H1 (cell line): ENCODE results near the gene RHOC. TPM values are rescaled to one million over a fixed set of nuclear protein-coding genes. Genes with fewer than 3 reads are reported as not detected.
A peak's percentile ranks its signal among the peaks of the same experiment; 100 is the strongest.

Experiments
- CTCF ChIA-PET: fragments of 300-600 bp; sonication (Branson Sonifier 250); formaldehyde crosslinking; loops from one replicate; lab custom pipeline; 2021; ENCODE audit not compliant: partially characterized antibody; lab: Charles Lee
- POLR2A ChIA-PET: fragments of 300-600 bp; sonication (Branson Sonifier 250); formaldehyde crosslinking; loops from one replicate; lab custom pipeline; 2021; ENCODE audit warnings: inconsistent platforms; ENCODE audit not compliant: partially characterized antibody; lab: Charles Lee
- DNase-seq, 2 experiments: peaks; one replicate each; pipeline versions ENCODE4 v3.0.0 to v3.0.0-alpha.2; 2010 to 2022; ENCODE audit warnings: low spot score in 2 of 2, low read depth in 1 of 2, mixed read lengths in 1 of 2
- FAIRE-seq: peaks from 2 replicates; lab custom pipeline; 2011; peaks lifted over from hg19 to GRCh38; lab: Jason Lieb, UNC
- H2AFZ ChIP-seq: 2 replicates; pipeline ENCODE4 v1.8.1; 2012; ENCODE audit warnings: low read length, inconsistent platforms
- H2AK5ac ChIP-seq: 2 replicates; pipeline ENCODE4 v1.6.1; 2013; ENCODE audit warnings: low read depth, low read length
- H2BK120ac ChIP-seq: replicated peaks from 2 replicates; pipeline ENCODE3; 2013; ENCODE audit warnings: low read depth, low read length, inconsistent platforms
- H2BK12ac ChIP-seq: 2 replicates; pipeline ENCODE4 v1.6.1; 2013; ENCODE audit warnings: low read depth, low read length
- H2BK15ac ChIP-seq: 2 replicates; pipeline ENCODE4 v1.6.1; 2013; ENCODE audit warnings: low read length
- H2BK20ac ChIP-seq: 2 replicates; pipeline ENCODE4 v1.6.1; 2013; ENCODE audit warnings: low read length
- H2BK5ac ChIP-seq: 2 replicates; pipeline ENCODE4 v1.6.1; 2013; ENCODE audit warnings: low read depth, low read length
- H3K14ac ChIP-seq: 2 replicates; pipeline ENCODE4 v1.6.1; 2013; ENCODE audit warnings: inconsistent platforms; ENCODE audit not compliant: insufficient read length
- H3K18ac ChIP-seq: 2 replicates; pipeline ENCODE4 v1.6.1; 2013; ENCODE audit warnings: low read length; ENCODE audit errors: extremely low read depth
- H3K23ac ChIP-seq: 2 replicates; pipeline ENCODE4 v1.6.1; 2013; ENCODE audit warnings: inconsistent platforms; ENCODE audit not compliant: insufficient read length
- H3K23me2 ChIP-seq: 2 replicates; pipeline ENCODE4 v1.6.1; 2013; ENCODE audit warnings: low read depth, low read length
- H3K27ac ChIP-seq: 2 replicates; pipeline ENCODE4 v1.6.1; 2011; ENCODE audit warnings: low read depth, low read length, inconsistent platforms
- H3K27me3 ChIP-seq, 4 experiments: replicated peaks in 1 of 4; 1 replicate in 1 of 4; 2 replicates in 3 of 4; pipeline versions ENCODE4 v1.6.1 to v1.8.1; 2011 to 2013; ENCODE audit warnings: low read length in 3 of 4, mild to moderate bottlenecking in 3 of 4, inconsistent platforms in 2 of 4, mixed read lengths in 2 of 4, moderate library complexity in 1 of 4; ENCODE audit not compliant: control insufficient read depth in 3 of 4, insufficient read depth in 3 of 4; ENCODE audit errors: extremely low read depth in 1 of 4
- H3K36me3 ChIP-seq, 4 experiments: 2 replicates each; pipeline versions ENCODE4 v1.6.1 to v1.8.1; 2011 to 2013; ENCODE audit warnings: mild to moderate bottlenecking in 4 of 4, low read length in 3 of 4, moderate library complexity in 2 of 4, control low read depth in 1 of 4, inconsistent platforms in 1 of 4; ENCODE audit not compliant: insufficient read depth in 4 of 4, control insufficient read depth in 2 of 4
- H3K4ac ChIP-seq: replicated peaks from 2 replicates; pipeline ENCODE3; 2013; ENCODE audit warnings: low read length, low read depth, mixed read lengths, inconsistent platforms; ENCODE audit not compliant: insufficient read length
- H3K4me1 ChIP-seq, 4 experiments: replicated peaks in 1 of 4; 1 replicate in 1 of 4; 2 replicates in 3 of 4; pipeline versions ENCODE4 v1.6.1 to v1.8.1; 2011 to 2013; ENCODE audit warnings: low read length in 3 of 4, inconsistent platforms in 2 of 4, mixed read lengths in 1 of 4; ENCODE audit not compliant: insufficient read depth in 4 of 4, control insufficient read depth in 3 of 4
- H3K4me2 ChIP-seq, 2 experiments: 2 replicates each; pipeline versions ENCODE4 v1.6.1 to v1.8.1; 2011 to 2013; ENCODE audit warnings: low read depth in 2 of 2, low read length in 2 of 2, control low read depth in 1 of 2, inconsistent platforms in 1 of 2, mild to moderate bottlenecking in 1 of 2; ENCODE audit not compliant: insufficient read depth in 1 of 2
- H3K4me3 ChIP-seq, 4 experiments: fragments of 200-600, 300-600 bp in 1 of 4; sonication (generic), shearing (Covaris generic), sonication (Bioruptor Twin) in 1 of 4; 2 replicates each; pipeline versions ENCODE4 v1.5.1 to v1.8.1; 2011 to 2016; ENCODE audit warnings: low read length in 4 of 4, low read depth in 3 of 4, control low read depth in 2 of 4, inconsistent platforms in 2 of 4, mild to moderate bottlenecking in 2 of 4, mixed read lengths in 1 of 4, moderate library complexity in 1 of 4; ENCODE audit not compliant: insufficient read depth in 2 of 4; ENCODE audit errors: extremely low read depth in 1 of 4
- H3K56ac ChIP-seq: replicated peaks from 2 replicates; pipeline ENCODE3; 2013; ENCODE audit warnings: low read depth, mild to moderate bottlenecking, mixed read lengths, low read length, inconsistent platforms; ENCODE audit not compliant: insufficient read length
- H3K79me1 ChIP-seq: 2 replicates; pipeline ENCODE4 v1.6.1; 2013; ENCODE audit warnings: low read depth, low read length, control low read depth
- H3K79me2 ChIP-seq, 2 experiments: 2 replicates each; pipeline versions ENCODE4 v1.6.1 to v1.8.1; 2012 to 2013; ENCODE audit warnings: low read length in 2 of 2, mild to moderate bottlenecking in 2 of 2, inconsistent platforms in 1 of 2; ENCODE audit not compliant: insufficient read depth in 2 of 2, control insufficient read depth in 1 of 2
- H3K9ac ChIP-seq, 4 experiments: replicated peaks in 1 of 4; 1 replicate in 1 of 4; 2 replicates in 3 of 4; pipeline versions ENCODE4 v1.6.1 to v1.8.1; 2011 to 2013; ENCODE audit warnings: low read depth in 3 of 4, low read length in 3 of 4, control low read depth in 2 of 4, mild to moderate bottlenecking in 2 of 4, moderate library complexity in 2 of 4, inconsistent platforms in 1 of 4; ENCODE audit errors: extremely low read depth in 1 of 4
- H3K9me3 ChIP-seq, 2 experiments: 2 replicates each; pipeline versions ENCODE4 v1.6.1 to v1.8.1; 2012 to 2013; ENCODE audit warnings: mild to moderate bottlenecking in 2 of 2, moderate library complexity in 2 of 2, control low read depth in 1 of 2, inconsistent platforms in 1 of 2, low read depth in 1 of 2, low read length in 1 of 2, mixed read lengths in 1 of 2; ENCODE audit not compliant: insufficient read depth in 2 of 2
- H4K20me1 ChIP-seq, 2 experiments: replicated peaks in 1 of 2; 2 replicates each; pipeline versions ENCODE3 to v1.8.1; 2011 to 2013; ENCODE audit warnings: inconsistent platforms in 2 of 2, low read length in 2 of 2, mild to moderate bottlenecking in 1 of 2; ENCODE audit not compliant: insufficient read depth in 2 of 2, control insufficient read depth in 1 of 2
- H4K5ac ChIP-seq: 2 replicates; pipeline ENCODE4 v1.6.1; 2013; ENCODE audit warnings: low read length, low read depth, mixed read lengths, inconsistent platforms; ENCODE audit not compliant: insufficient read length
- H4K8ac ChIP-seq: 2 replicates; pipeline ENCODE4 v1.8.0; 2013; ENCODE audit warnings: mild to moderate bottlenecking, moderate library complexity, low read length, inconsistent platforms; ENCODE audit not compliant: insufficient read depth; ENCODE audit errors: extremely low read depth
- H4K91ac ChIP-seq: replicated peaks from 2 replicates; pipeline ENCODE3; 2013; ENCODE audit warnings: low read length, mixed read lengths, inconsistent platforms; ENCODE audit not compliant: insufficient read length
- CREB1 ChIP-seq: IDR thresholded peaks from 2 replicates; pipeline ENCODE4 v1.6.1; 2012; ENCODE audit warnings: inconsistent platforms
- CTCF ChIP-seq, 3 experiments: IDR thresholded peaks; 1 replicate in 2 of 3; 2 replicates in 1 of 3; pipeline versions ENCODE4 v1.5.1 to v1.6.1; 2011; ENCODE audit warnings: low read length in 3 of 3, mild to moderate bottlenecking in 3 of 3, inconsistent platforms in 2 of 3, low read depth in 1 of 3, moderate library complexity in 1 of 3; ENCODE audit not compliant: insufficient read depth in 1 of 3; ENCODE audit errors: control extremely low read depth in 1 of 3
- FOSL1 ChIP-seq: IDR thresholded peaks from 2 replicates; pipeline ENCODE4 v1.6.1; 2011; ENCODE audit warnings: mild to moderate bottlenecking, low read depth, low read length, moderate library complexity; ENCODE audit not compliant: insufficient read depth
- POLR2A ChIP-seq, 2 experiments: IDR thresholded peaks; 1 replicate in 1 of 2; 2 replicates in 1 of 2; pipeline ENCODE4 v1.6.1; 2011; ENCODE audit warnings: low read depth in 2 of 2, low read length in 2 of 2, mild to moderate bottlenecking in 2 of 2; ENCODE audit errors: control extremely low read depth in 1 of 2
- RAD21 ChIP-seq, 2 experiments: IDR thresholded peaks in 1 of 2; conservative IDR thresholded peaks in 1 of 2; 2 replicates each; pipeline ENCODE4 v1.6.1; 2011; ENCODE audit warnings: low read depth in 2 of 2, low read length in 2 of 2, improper control_type of control experiment in 1 of 2, inconsistent platforms in 1 of 2, mild to moderate bottlenecking in 1 of 2, moderate library complexity in 1 of 2
- YY1 ChIP-seq: IDR thresholded peaks from 2 replicates; pipeline ENCODE4 v1.6.1; 2011; ENCODE audit warnings: low read depth, mild to moderate bottlenecking, low read length
- WGBS, 2 experiments: shearing (Covaris generic) in 1 of 2; methylation state at CpG; one replicate each; pipeline versions ENCODE4 v1.1.6 to v1.1.7; 2013 to 2015; ENCODE audit warnings: low lambda C conversion rate in 2 of 2, mixed read lengths in 2 of 2, inconsistent platforms in 1 of 2, low coverage in 1 of 2, missing lambda C conversion rate in 1 of 2; ENCODE audit not compliant: insufficient replicate concordance in 2 of 2, insufficient coverage in 1 of 2, insufficient read length in 1 of 2; ENCODE audit errors: extremely low coverage in 1 of 2, missing lambda C conversion rate in 1 of 2; 5-methylcytosine and 5-hydroxymethylcytosine counted together
- polyA plus RNA-seq, 7 experiments: library from polyadenylated mRNA; depleted of rRNA in 3 of 7; stranded (reverse) in 5 of 7; unstranded in 2 of 7; fragments of >200 nt in 5 of 7; fragments of 200-250 nt in 2 of 7; gene quantifications; 1 replicate in 5 of 7; 2 replicates in 1 of 7; 4 replicates in 1 of 7; pipeline versions ENCODE4 v1.2.1 to v1.2.3, GENCODE V29; 2011 to 2013; ENCODE audit warnings: missing spikeins in 2 of 7, mixed read lengths in 2 of 7
- total RNA-seq: library from RNA; stranded (reverse); fragmentation: NEBNext Ultra II Directional; extraction: Animal tissue kit (Norgen Biotek cat#: 25700); gene quantifications from 2 replicates; pipeline ENCODE4 v1.2.1, GENCODE V29; 2021

Gene RHOC
- total and polyA plus RNA-seq, 2 of the 8 experiments (the other 6 are each of a cell fraction or from before 2014, with no cell fraction given): 53.6 to 97.5 TPM

GRCh38 chr1:112727716-112728115 lies 20.8 kb upstream of the RHOC start:
- DNase-seq (no peak), FAIRE-seq (no peak)
- no peak overlapping the region for H4K8ac ChIP-seq
- H3K9ac ChIP-seq: no peak overlapping the region
- H3K14ac ChIP-seq: no peak overlapping the region
- H2AK5ac ChIP-seq: no peak overlapping the region
- no peak overlapping the region for H4K91ac ChIP-seq
- H3K9me3 ChIP-seq: peaks cover 0 to 4% of the 10 kb centered on the region in 2 experiments; a peak in 1 of 4 replicates
- H4K20me1 ChIP-seq: no peaks in the 10 kb centered on the region
- no peak overlapping the region for H2AFZ ChIP-seq
- no peak overlapping the region for H3K4me3 ChIP-seq
- no peak overlapping the region for H2BK12ac ChIP-seq
- CTCF ChIA-PET: interaction anchor here (0.9 to 3.9 kb wide), 7 partner anchors 8 to 345 kb away, joined by 3 to 31 read pairs (median 4); partner anchors contain the start of genes LRIG2 and PPM1J
- no peak overlapping the region for H2BK120ac ChIP-seq
- H3K27me3 ChIP-seq: peaks cover 0 to 16% (median 8%) of the 10 kb centered on the region in 4 experiments; a peak in 3 of 7 replicates
- 55% methylated on average over 2 of the region's 2 CpGs; no CpG with 5 or more reads in 1 of the 2 experiments for WGBS, 2 experiments
- H4K5ac ChIP-seq: no peak overlapping the region
- H3K79me2 ChIP-seq: no peaks in the 10 kb centered on the region
- H2BK5ac ChIP-seq: no peak overlapping the region
- no peak overlapping the region for H2BK15ac ChIP-seq
- H3K4ac ChIP-seq: no peak overlapping the region
- no peak overlapping the region for H3K23ac ChIP-seq
- H3K56ac ChIP-seq: no peak overlapping the region
- POLR2A ChIA-PET: interaction anchor here (1.0 to 1.4 kb wide), 2 partner anchors 76 to 81 kb away, joined by 3 to 5 read pairs; no protein-coding TSS in a partner anchor
- no peak overlapping the region for H2BK20ac ChIP-seq
- H3K36me3 ChIP-seq: no peaks in the 10 kb centered on the region
- H3K18ac ChIP-seq: no peak overlapping the region
- no peak for TF ChIP-seq FOSL1
- TF ChIP-seq CREB1: no peak
- TF ChIP-seq CTCF (IDR thresholded peaks at IDR 0.05; ENCODE audit: control extremely low read depth in 1 of 3, insufficient read depth in 1 of 3, low read depth in 1 of 3, low read length in 3 of 3): peak in 2 of 3 experiments; percentile 10 to 27; a peak in 1 of 4 replicates
- TF ChIP-seq RAD21 (IDR thresholded peaks at IDR 0.05 in 1 of 2, conservative IDR thresholded peaks at IDR 0.05 in 1 of 2; ENCODE audit: low read depth in 2 of 2, low read length in 2 of 2): peak in 1 of 2 experiments; percentile 40; a peak in 2 of 4 replicates
- TF ChIP-seq POLR2A (IDR thresholded peaks at IDR 0.05; ENCODE audit: control extremely low read depth in 1 of 2, low read depth in 2 of 2, low read length in 2 of 2): no peak
- no peak for TF ChIP-seq YY1
- no peak overlapping the region for H3K4me2 ChIP-seq
- H3K23me2 ChIP-seq: peaks cover 2% of the 10 kb centered on the region; the same call in 1 of the 2 replicates
- no peak overlapping the region for H3K27ac ChIP-seq
- no peaks in the 10 kb centered on the region for H3K79me1 ChIP-seq
- H3K4me1 ChIP-seq: peaks cover 8 to 12% (median 10%) of the 10 kb centered on the region in 4 experiments
